Activated naive CD8-positive, alpha-beta T cell treated with anti-CD3 and anti-CD28 coated beads, Interleukin-2, amount 10 ng/mL, durations not matched to agents 7 days and 5 days (primary cell): ENCODE measurements around the gene IL2. TPM values are rescaled to one million over a fixed set of nuclear protein-coding genes. Genes with fewer than 3 reads are reported as not detected.
A peak's percentile ranks its signal among the peaks of the same experiment; 100 is the strongest.

Experiments used
- ATAC-seq: fragments of 150-1000 bp; cut with Tn5 transposase; one replicate; pipeline ENCODE4 v1.10.0; 2021; ENCODE audit warnings: low read depth, moderate library complexity
- POLR2A ChIA-PET: fragments of 350-600 bp; sonication (Branson Sonifier 250); formaldehyde crosslinking; loops from one replicate; lab custom pipeline; 2021; ENCODE audit warnings: antibody characterized with exemption; lab: Charles Lee
- DNase-seq: peaks from one replicate; pipeline ENCODE4 v3.0.0; 2021
- H3K27ac Mint-ChIP-seq: one replicate; pipeline ENCODE4 v1.8.0; 2022; ENCODE audit warnings: mild to moderate bottlenecking, mixed read lengths
- H3K27me3 Mint-ChIP-seq: one replicate; pipeline ENCODE4 v1.8.0; 2022; ENCODE audit warnings: mild to moderate bottlenecking, moderate library complexity, mixed read lengths
- H3K36me3 Mint-ChIP-seq: one replicate; pipeline ENCODE4 v1.8.0; 2021; ENCODE audit warnings: mild to moderate bottlenecking, mixed read lengths
- H3K4me1 Mint-ChIP-seq: one replicate; pipeline ENCODE4 v1.8.0; 2021; ENCODE audit warnings: mixed read lengths
- H3K4me3 Mint-ChIP-seq: one replicate; pipeline ENCODE4 v1.8.0; 2022; ENCODE audit warnings: mild to moderate bottlenecking, moderate library complexity, mixed read lengths
- H3K9me3 Mint-ChIP-seq: one replicate; pipeline ENCODE4 v1.8.0; 2021; ENCODE audit warnings: mixed read lengths
- total RNA-seq, 2 experiments: library from RNA; stranded (reverse); gene quantifications; one replicate each; pipeline ENCODE4 v1.2.3, GENCODE V29; 2021

Gene IL2
- 1 to 10 TPM; 1.4 to 1.7 TPM for total RNA-seq

- Mint-ChIP-seq H3K27ac (peak within 1 kb of the TSS; percentile 72), H3K36me3 (peaks cover 2% of the 10 kb centered on the region), H3K4me3 (peak within 1 kb of the TSS; percentile 39), H3K9me3 (no peaks in the 10 kb centered on the region), H3K27me3 (no peaks in the 10 kb centered on the region), H3K4me1 (peaks cover 41% of the 10 kb centered on the region)
- DNase-seq (no peak), ATAC-seq (peak; percentile 78)
- POLR2A ChIA-PET, result no interaction called here
These were observed at the start of gene IL2 for GRCh38 chr4:122456231-122457116. TSS of gene IL2 (minus strand) at chr4:122456725. CDS start at chr4:122456440, 285 bp downstream.

GRCh38 chr4:122503214-122503613, 46.7 kb upstream of the IL2 start:
- peaks cover 5% of the 10 kb centered on the region for H3K27me3 Mint-ChIP-seq
- POLR2A ChIA-PET, result no interaction called here
- no peak overlapping the region for H3K27ac Mint-ChIP-seq
- peaks cover 10% of the 10 kb centered on the region for H3K4me1 Mint-ChIP-seq
- H3K9me3 Mint-ChIP-seq, result peaks cover 1% of the 10 kb centered on the region
- H3K4me3 Mint-ChIP-seq, result no peak overlapping the region
- DNase-seq (no peak), ATAC-seq (peak; percentile 47)
- H3K36me3 Mint-ChIP-seq, result no peaks in the 10 kb centered on the region

- Mint-ChIP-seq H3K4me1 (peaks cover 3% of the 10 kb centered on the region), H3K27me3 (peaks cover 5% of the 10 kb centered on the region), H3K4me3 (no peak overlapping the region), H3K9me3 (peaks cover 3% of the 10 kb centered on the region), H3K27ac (no peak overlapping the region), H3K36me3 (no peaks in the 10 kb centered on the region)
- DNase-seq (no peak), ATAC-seq (no peak)
- POLR2A ChIA-PET, result no interaction called here
These were observed 44.5 kb upstream of the IL2 start for GRCh38 chr4:122500852-122501501.

- POLR2A ChIA-PET, result no interaction called here
These were observed 32.5 kb upstream of the IL2 start for GRCh38 chr4:122489061-122489460.

GRCh38 chr4:122483481-122483880, 27.0 kb upstream of the IL2 start:
- POLR2A ChIA-PET, result no interaction called here
- H3K4me1 Mint-ChIP-seq, result peaks cover 6% of the 10 kb centered on the region
- no peak overlapping the region for H3K27ac Mint-ChIP-seq
- peaks cover 5% of the 10 kb centered on the region for H3K27me3 Mint-ChIP-seq
- DNase-seq, result no peak
- H3K9me3 Mint-ChIP-seq, result peaks cover 8% of the 10 kb centered on the region
- no peak overlapping the region for H3K4me3 Mint-ChIP-seq
- ATAC-seq, result no peak
- H3K36me3 Mint-ChIP-seq, result no peaks in the 10 kb centered on the region

More at GRCh38 chr4:122489061-122489460, 32.5 kb upstream of the IL2 start:
- no peak overlapping the region for H3K27ac Mint-ChIP-seq
- peaks cover 16% of the 10 kb centered on the region for H3K9me3 Mint-ChIP-seq
- peaks cover 3% of the 10 kb centered on the region for H3K27me3 Mint-ChIP-seq
- H3K4me3 Mint-ChIP-seq, result no peak overlapping the region
- ATAC-seq (no peak), DNase-seq (no peak)
- no peaks in the 10 kb centered on the region for H3K4me1 Mint-ChIP-seq
- peaks cover 2% of the 10 kb centered on the region for H3K36me3 Mint-ChIP-seq

- Mint-ChIP-seq H3K36me3 (no peaks in the 10 kb centered on the region), H3K27me3 (peaks cover 5% of the 10 kb centered on the region), H3K4me1 (peaks cover 6% of the 10 kb centered on the region), H3K9me3 (peaks cover 2% of the 10 kb centered on the region), H3K27ac (no peak overlapping the region), H3K4me3 (no peak overlapping the region)
- POLR2A ChIA-PET, result no interaction called here
- ATAC-seq (no peak), DNase-seq (no peak)
These were observed 25.4 kb upstream of the IL2 start for GRCh38 chr4:122481766-122482405.

- H3K9me3 Mint-ChIP-seq, result no peaks in the 10 kb centered on the region
- ATAC-seq (no peak), DNase-seq (no peak)
- H3K36me3 Mint-ChIP-seq, result no peaks in the 10 kb centered on the region
- no peak overlapping the region for H3K4me3 Mint-ChIP-seq
- POLR2A ChIA-PET, result no interaction called here
- peaks cover 6% of the 10 kb centered on the region for H3K4me1 Mint-ChIP-seq
- peaks cover 6% of the 10 kb centered on the region for H3K27me3 Mint-ChIP-seq
- no peak overlapping the region for H3K27ac Mint-ChIP-seq
These were observed 24.3 kb upstream of the IL2 start for GRCh38 chr4:122480655-122481487.

- no peak overlapping the region for H3K4me3 Mint-ChIP-seq
- H3K36me3 Mint-ChIP-seq, result no peaks in the 10 kb centered on the region
- DNase-seq (no peak), ATAC-seq (no peak)
- H3K9me3 Mint-ChIP-seq, result no peaks in the 10 kb centered on the region
- peaks cover 6% of the 10 kb centered on the region for H3K27me3 Mint-ChIP-seq
- peaks cover 6% of the 10 kb centered on the region for H3K4me1 Mint-ChIP-seq
- H3K27ac Mint-ChIP-seq, result no peak overlapping the region
- POLR2A ChIA-PET, result no interaction called here
These were observed 23.5 kb upstream of the IL2 start for GRCh38 chr4:122479935-122480416.

- peaks cover 7% of the 10 kb centered on the region for H3K4me1 Mint-ChIP-seq
- H3K4me3 Mint-ChIP-seq, result no peak overlapping the region
- POLR2A ChIA-PET, result no interaction called here
- no peak for DNase-seq
- H3K9me3 Mint-ChIP-seq, result peaks cover 5% of the 10 kb centered on the region
- ATAC-seq, result no peak
- peaks cover 1% of the 10 kb centered on the region for H3K36me3 Mint-ChIP-seq
- H3K27me3 Mint-ChIP-seq, result peaks cover 10% of the 10 kb centered on the region
- H3K27ac Mint-ChIP-seq, result no peak overlapping the region
These were observed 20.2 kb upstream of the IL2 start for GRCh38 chr4:122476745-122477144.

- peaks cover 3% of the 10 kb centered on the region for H3K36me3 Mint-ChIP-seq
- POLR2A ChIA-PET, result no interaction called here
- H3K27me3 Mint-ChIP-seq, result peaks cover 10% of the 10 kb centered on the region
- H3K9me3 Mint-ChIP-seq, result peaks cover 5% of the 10 kb centered on the region
- peaks cover 7% of the 10 kb centered on the region for H3K4me1 Mint-ChIP-seq
- DNase-seq (no peak), ATAC-seq (no peak)
- H3K4me3 Mint-ChIP-seq, result no peak overlapping the region
- no peak overlapping the region for H3K27ac Mint-ChIP-seq
These were observed 19.6 kb upstream of the IL2 start for GRCh38 chr4:122476126-122476525.

GRCh38 chr4:122475233-122475632, 18.7 kb upstream of the IL2 start:
- Mint-ChIP-seq H3K4me3 (no peak overlapping the region), H3K27me3 (peaks cover 10% of the 10 kb centered on the region), H3K9me3 (peaks cover 5% of the 10 kb centered on the region), H3K27ac (no peak overlapping the region), H3K36me3 (peaks cover 3% of the 10 kb centered on the region), H3K4me1 (peaks cover 5% of the 10 kb centered on the region)
- POLR2A ChIA-PET, result no interaction called here
- ATAC-seq (no peak), DNase-seq (no peak)

GRCh38 chr4:122469457-122469856, 12.9 kb upstream of the IL2 start:
- DNase-seq (no peak), ATAC-seq (no peak)

More at GRCh38 chr4:122469457-122469856, 12.9 kb upstream of the IL2 start:
- Mint-ChIP-seq H3K4me3 (no peak overlapping the region), H3K27ac (no peak overlapping the region), H3K4me1 (peaks cover 1% of the 10 kb centered on the region), H3K9me3 (peaks cover 8% of the 10 kb centered on the region), H3K36me3 (peaks cover 3% of the 10 kb centered on the region), H3K27me3 (peaks cover 7% of the 10 kb centered on the region)
- POLR2A ChIA-PET, result no interaction called here
